HEK293 (cell line): Measurements from ENCODE around the gene FOXP1.

Source experiments
- CTCF ChIA-PET: fragments of 350-600 bp; formaldehyde crosslinking; extraction: SDS; loops from one replicate; lab custom pipeline; 2021; ENCODE audit warnings: antibody characterized with exemption; lab: Yijun Ruan, JAX
- POLR2A ChIA-PET: fragments of 300-600 bp; formaldehyde crosslinking; extraction: SDS; loops from one replicate; lab custom pipeline; 2020; ENCODE audit warnings: antibody characterized with exemption, inconsistent platforms; lab: Yijun Ruan, JAX
- H3K27ac ChIP-seq: fragments of 200-500 bp; sonication (Bioruptor generic); 2 replicates; pipeline ENCODE4 v1.5.1; 2014; ENCODE audit warnings: low read depth, low read length, control low read depth, inconsistent platforms; ENCODE audit errors: extremely low read depth
- H3K36me3 ChIP-seq, 2 experiments: fragments of 200-500 bp in 1 of 2; sonication (Bioruptor generic) in 1 of 2; 1 replicate in 1 of 2; 2 replicates in 1 of 2; pipeline ENCODE4 v1.5.1; 2014 to 2017; ENCODE audit warnings: inconsistent platforms in 2 of 2, low read length in 2 of 2; ENCODE audit not compliant: control insufficient read depth in 2 of 2, insufficient read depth in 1 of 2
- H3K4me1 ChIP-seq: fragments of 200-500 bp; sonication (Bioruptor generic); 2 replicates; pipeline ENCODE4 v1.5.1; 2014; ENCODE audit warnings: mild to moderate bottlenecking, low read length, inconsistent platforms; ENCODE audit not compliant: control insufficient read depth, insufficient read depth
- H3K4me3 ChIP-seq: 2 replicates; pipeline ENCODE4 v1.5.1; 2011; ENCODE audit warnings: low read depth, mild to moderate bottlenecking, control low read depth, low read length, moderate library complexity
- H3K9me3 ChIP-seq: fragments of 200-500 bp; sonication (Bioruptor generic); 2 replicates; pipeline ENCODE4 v1.5.1; 2014; ENCODE audit warnings: low read depth, low read length, inconsistent platforms; ENCODE audit not compliant: control insufficient read depth, insufficient read depth
- ZBTB49 ChIP-seq: fragments of 450-650 bp; formaldehyde crosslinking; IDR thresholded peaks from 2 replicates; pipeline ENCODE4 v1.5.1; 2016; ENCODE audit warnings: missing biosample characterization, missing genetic modification characterization, low read depth
- ZFHX2 ChIP-seq: fragments of 450-650 bp; formaldehyde crosslinking; conservative IDR thresholded peaks from 2 replicates; pipeline ENCODE4 v1.5.1; 2016; ENCODE audit warnings: missing biosample characterization, missing genetic modification characterization
- ZFP69B ChIP-seq: fragments of 450-650 bp; formaldehyde crosslinking; IDR thresholded peaks from 2 replicates; pipeline ENCODE4 v1.5.1; 2016; ENCODE audit warnings: missing biosample characterization, missing genetic modification characterization
- ZNF10 ChIP-seq: fragments of 450-650 bp; formaldehyde crosslinking; IDR thresholded peaks from 2 replicates; pipeline ENCODE4 v1.5.1; 2017; ENCODE audit warnings: missing biosample characterization, missing genetic modification characterization
- ZNF133 ChIP-seq: fragments of 450-650 bp; formaldehyde crosslinking; IDR thresholded peaks from 2 replicates; pipeline ENCODE4 v1.5.1; 2016; ENCODE audit warnings: missing biosample characterization, missing genetic modification characterization
- ZNF146 ChIP-seq: fragments of 450-650 bp; formaldehyde crosslinking; IDR thresholded peaks from 2 replicates; pipeline ENCODE4 v1.5.1; 2016; ENCODE audit warnings: missing biosample characterization, missing genetic modification characterization
- ZNF174 ChIP-seq: fragments of 450-650 bp; formaldehyde crosslinking; IDR thresholded peaks from 2 replicates; pipeline ENCODE4 v1.5.0; 2017; ENCODE audit warnings: missing biosample characterization, mild to moderate bottlenecking, missing genetic modification characterization
- ZNF2 ChIP-seq: fragments of 450-650 bp; formaldehyde crosslinking; IDR thresholded peaks from 2 replicates; pipeline ENCODE4 v1.5.1; 2016; ENCODE audit warnings: missing biosample characterization, missing genetic modification characterization
- ZNF266 ChIP-seq: fragments of 450-650 bp; formaldehyde crosslinking; IDR thresholded peaks from 2 replicates; pipeline ENCODE4 v1.5.1; 2016; ENCODE audit warnings: missing biosample characterization, missing genetic modification characterization, low read depth
- ZNF354C ChIP-seq: fragments of 450-650 bp; formaldehyde crosslinking; IDR thresholded peaks from 2 replicates; pipeline ENCODE4 v1.5.1; 2016; ENCODE audit warnings: missing biosample characterization, missing genetic modification characterization, low read depth, borderline replicate concordance
- ZNF426 ChIP-seq: fragments of 450-650 bp; formaldehyde crosslinking; IDR thresholded peaks from 2 replicates; pipeline ENCODE4 v1.5.1; 2017; ENCODE audit warnings: missing biosample characterization, missing genetic modification characterization, mild to moderate bottlenecking, inconsistent platforms, moderate library complexity
- ZNF473 ChIP-seq: fragments of 450-650 bp; formaldehyde crosslinking; IDR thresholded peaks from 2 replicates; pipeline ENCODE4 v1.5.1; 2017; ENCODE audit warnings: missing biosample characterization, missing genetic modification characterization
- ZNF555 ChIP-seq: fragments of 450-650 bp; formaldehyde crosslinking; conservative IDR thresholded peaks from 2 replicates; pipeline ENCODE4 v1.5.1; 2017; ENCODE audit warnings: missing biosample characterization, mild to moderate bottlenecking, missing genetic modification characterization, inconsistent platforms
- ZNF623 ChIP-seq: fragments of 450-650 bp; formaldehyde crosslinking; IDR thresholded peaks from 2 replicates; pipeline ENCODE4 v1.5.1; 2016; ENCODE audit warnings: missing biosample characterization, missing genetic modification characterization
- ZNF701 ChIP-seq: fragments of 450-650 bp; formaldehyde crosslinking; IDR thresholded peaks from 2 replicates; pipeline ENCODE4 v1.5.1; 2016; ENCODE audit warnings: missing biosample characterization, missing genetic modification characterization
- ZSCAN23 ChIP-seq: fragments of 450-650 bp; formaldehyde crosslinking; IDR thresholded peaks from 2 replicates; pipeline ENCODE4 v1.5.1; 2016; ENCODE audit warnings: missing biosample characterization, missing genetic modification characterization
- TF ChIP-seq, protein P1 (sequence below): fragments of 450-650 bp; formaldehyde crosslinking; optimal IDR thresholded peaks from 2 replicates; pipeline ENCODE3; 2016; ENCODE audit warnings: missing biosample characterization, mild to moderate bottlenecking, missing genetic modification characterization
- TF ChIP-seq, protein P2 (sequence below): fragments of 450-650 bp; formaldehyde crosslinking; IDR thresholded peaks from 2 replicates; pipeline ENCODE4 v1.5.1; 2016; ENCODE audit warnings: missing biosample characterization, missing genetic modification characterization, borderline replicate concordance
- TF ChIP-seq, protein P3 (sequence below): fragments of 450-650 bp; formaldehyde crosslinking; IDR thresholded peaks from 2 replicates; pipeline ENCODE4 v1.5.1; 2016; ENCODE audit warnings: missing biosample characterization, missing genetic modification characterization
- TF ChIP-seq, protein P4 (sequence below): fragments of 450-650 bp; formaldehyde crosslinking; IDR thresholded peaks from 2 replicates; pipeline ENCODE4 v1.5.1; 2017; ENCODE audit warnings: missing biosample characterization, missing genetic modification characterization

FOXP1 gene

DNA sequence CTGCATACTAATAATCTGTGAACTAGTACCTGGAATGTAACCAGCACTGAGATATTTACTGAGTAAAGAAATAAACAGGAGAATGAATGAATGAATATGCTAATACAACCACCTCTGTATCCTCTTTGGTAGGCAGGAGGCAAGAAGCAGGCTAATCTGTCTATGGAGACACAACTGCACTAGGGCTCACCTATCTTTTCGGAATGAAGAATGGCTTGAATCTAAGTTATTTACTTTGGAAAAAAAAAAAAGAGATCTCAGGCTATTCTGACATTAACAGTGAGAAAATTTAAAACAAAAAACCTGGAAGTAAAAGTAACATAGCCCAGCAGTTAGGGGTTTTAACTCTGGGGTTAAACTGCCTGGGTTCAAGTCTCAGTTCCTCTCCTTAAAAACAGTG is 174.2 kb downstream of the FOXP1 start:
- TF ChIP-seq ZNF701 (tag by site-specific recombination): no peak
- TF ChIP-seq, protein P1, sequence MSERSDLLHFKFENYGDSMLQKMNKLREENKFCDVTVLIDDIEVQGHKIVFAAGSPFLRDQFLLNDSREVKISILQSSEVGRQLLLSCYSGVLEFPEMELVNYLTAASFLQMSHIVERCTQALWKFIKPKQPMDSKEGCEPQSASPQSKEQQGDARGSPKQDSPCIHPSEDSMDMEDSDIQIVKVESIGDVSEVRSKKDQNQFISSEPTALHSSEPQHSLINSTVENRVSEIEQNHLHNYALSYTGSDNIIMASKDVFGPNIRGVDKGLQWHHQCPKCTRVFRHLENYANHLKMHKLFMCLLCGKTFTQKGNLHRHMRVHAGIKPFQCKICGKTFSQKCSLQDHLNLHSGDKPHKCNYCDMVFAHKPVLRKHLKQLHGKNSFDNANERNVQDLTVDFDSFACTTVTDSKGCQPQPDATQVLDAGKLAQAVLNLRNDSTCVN (tag by site-specific recombination): no peak
- TF ChIP-seq ZNF133 (tag by site-specific recombination): no peak
- no peak for TF ChIP-seq ZNF174 (tag by site-specific recombination)
- no peak for TF ChIP-seq ZNF266
- no peak for TF ChIP-seq ZNF426
- TF ChIP-seq, protein P2, sequence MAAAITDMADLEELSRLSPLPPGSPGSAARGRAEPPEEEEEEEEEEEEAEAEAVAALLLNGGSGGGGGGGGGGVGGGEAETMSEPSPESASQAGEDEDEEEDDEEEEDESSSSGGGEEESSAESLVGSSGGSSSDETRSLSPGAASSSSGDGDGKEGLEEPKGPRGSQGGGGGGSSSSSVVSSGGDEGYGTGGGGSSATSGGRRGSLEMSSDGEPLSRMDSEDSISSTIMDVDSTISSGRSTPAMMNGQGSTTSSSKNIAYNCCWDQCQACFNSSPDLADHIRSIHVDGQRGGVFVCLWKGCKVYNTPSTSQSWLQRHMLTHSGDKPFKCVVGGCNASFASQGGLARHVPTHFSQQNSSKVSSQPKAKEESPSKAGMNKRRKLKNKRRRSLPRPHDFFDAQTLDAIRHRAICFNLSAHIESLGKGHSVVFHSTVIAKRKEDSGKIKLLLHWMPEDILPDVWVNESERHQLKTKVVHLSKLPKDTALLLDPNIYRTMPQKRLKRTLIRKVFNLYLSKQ: no peak
- no peak for TF ChIP-seq ZFP69B (tag by site-specific recombination)
- TF ChIP-seq ZNF473: no peak
- no peak for TF ChIP-seq ZNF555 (tag by site-specific recombination)
- TF ChIP-seq ZSCAN23 (tag by site-specific recombination): no peak
- TF ChIP-seq, protein P3, sequence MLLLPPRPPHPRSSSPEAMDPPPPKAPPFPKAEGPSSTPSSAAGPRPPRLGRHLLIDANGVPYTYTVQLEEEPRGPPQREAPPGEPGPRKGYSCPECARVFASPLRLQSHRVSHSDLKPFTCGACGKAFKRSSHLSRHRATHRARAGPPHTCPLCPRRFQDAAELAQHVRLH (tag by site-specific recombination): no peak
- TF ChIP-seq ZFHX2: no peak
- TF ChIP-seq ZNF354C: no peak
- TF ChIP-seq, protein P4, sequence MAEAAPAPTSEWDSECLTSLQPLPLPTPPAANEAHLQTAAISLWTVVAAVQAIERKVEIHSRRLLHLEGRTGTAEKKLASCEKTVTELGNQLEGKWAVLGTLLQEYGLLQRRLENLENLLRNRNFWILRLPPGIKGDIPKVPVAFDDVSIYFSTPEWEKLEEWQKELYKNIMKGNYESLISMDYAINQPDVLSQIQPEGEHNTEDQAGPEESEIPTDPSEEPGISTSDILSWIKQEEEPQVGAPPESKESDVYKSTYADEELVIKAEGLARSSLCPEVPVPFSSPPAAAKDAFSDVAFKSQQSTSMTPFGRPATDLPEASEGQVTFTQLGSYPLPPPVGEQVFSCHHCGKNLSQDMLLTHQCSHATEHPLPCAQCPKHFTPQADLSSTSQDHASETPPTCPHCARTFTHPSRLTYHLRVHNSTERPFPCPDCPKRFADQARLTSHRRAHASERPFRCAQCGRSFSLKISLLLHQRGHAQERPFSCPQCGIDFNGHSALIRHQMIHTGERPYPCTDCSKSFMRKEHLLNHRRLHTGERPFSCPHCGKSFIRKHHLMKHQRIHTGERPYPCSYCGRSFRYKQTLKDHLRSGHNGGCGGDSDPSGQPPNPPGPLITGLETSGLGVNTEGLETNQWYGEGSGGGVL (tag by site-specific recombination): no peak
- no peak for TF ChIP-seq ZNF2 (tag by site-specific recombination)
- TF ChIP-seq ZNF10 (tag by site-specific recombination): no peak
- TF ChIP-seq ZBTB49 (tag by site-specific recombination): no peak
- TF ChIP-seq, all 188 proteins: peak for 0
- H3K36me3 ChIP-seq: no peaks in the 10 kb centered on the region
- H3K9me3 ChIP-seq: no peaks in the 10 kb centered on the region
- no peaks in the 10 kb centered on the region for H3K4me1 ChIP-seq
- POLR2A ChIA-PET: no interaction called here
- CTCF ChIA-PET: no interaction called here
- H3K27ac ChIP-seq: no peak overlapping the region
- H3K4me3 ChIP-seq: no peak overlapping the region

DNA sequence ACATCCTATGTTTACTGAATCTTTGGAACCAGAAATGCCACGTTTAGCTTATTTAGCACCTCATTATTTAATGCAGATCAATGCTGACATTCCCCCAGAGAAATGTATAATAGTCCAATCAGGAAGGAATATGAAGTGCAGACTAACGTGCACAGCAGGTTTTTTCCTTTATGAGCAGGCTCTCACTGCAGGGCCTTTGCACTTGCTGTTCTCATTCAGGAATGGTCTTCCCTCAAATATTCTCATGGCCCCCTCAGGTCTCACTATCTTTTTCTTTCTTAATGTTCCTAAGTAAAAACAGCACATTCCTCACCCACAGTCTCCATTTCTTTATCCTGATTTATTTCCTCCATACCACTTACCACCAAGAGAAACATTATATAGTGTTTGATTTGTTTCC is 174.6 kb downstream of the FOXP1 start:
- H3K27ac ChIP-seq: no peak overlapping the region
- H3K36me3 ChIP-seq: no peaks in the 10 kb centered on the region
- CTCF ChIA-PET: no interaction called here
- POLR2A ChIA-PET: no interaction called here
- H3K9me3 ChIP-seq: no peaks in the 10 kb centered on the region
- H3K4me1 ChIP-seq: no peaks in the 10 kb centered on the region
- TF ChIP-seq ZNF623 (tag by site-specific recombination) (peak; percentile 60), ZNF146 (no peak)
- no peak overlapping the region for H3K4me3 ChIP-seq
